Naive B cell (primary cell): ENCODE data around the gene SMIM20. TPM values are rescaled to one million over a fixed set of nuclear protein-coding genes. Genes with fewer than 3 reads are reported as not detected.
"Not testable (repeated sequence)": the region's sequence is repeated elsewhere in the genome, so short reads cannot be mapped to it uniquely, and the experiment has no call there.

Experiments
- ATAC-seq, 2 donors: fragments of 150-1000 bp; cut with Tn5 transposase; 2 replicates each; pipeline ENCODE4 v1.10.0; 2021; ENCODE audit warnings: low read depth in 2 of 2, mild to moderate bottlenecking in 2 of 2, moderate library complexity in 2 of 2
- DNase-seq: peaks from one replicate; pipeline ENCODE4 v3.0.0; 2022
- H3K27ac Mint-ChIP-seq, 6 donors: one replicate each; pipeline ENCODE4 v1.8.0; 2020 to 2022; ENCODE audit warnings: mild to moderate bottlenecking in 6 of 6, mixed read lengths in 6 of 6, moderate library complexity in 5 of 6, inconsistent platforms in 2 of 6
- H3K27me3 Mint-ChIP-seq, 3 donors: one replicate each; pipeline ENCODE4 v1.8.0; 2021 to 2022; ENCODE audit warnings: mixed read lengths in 3 of 3, mild to moderate bottlenecking in 1 of 3
- H3K36me3 Mint-ChIP-seq, 2 donors: one replicate each; pipeline ENCODE4 v1.8.0; 2020 to 2022; ENCODE audit warnings: mixed read lengths in 2 of 2, inconsistent platforms in 1 of 2, mild to moderate bottlenecking in 1 of 2
- H3K4me1 Mint-ChIP-seq, 3 donors: one replicate each; pipeline ENCODE4 v1.8.0; 2020 to 2022; ENCODE audit warnings: mixed read lengths in 3 of 3, inconsistent platforms in 1 of 3, mild to moderate bottlenecking in 1 of 3, moderate library complexity in 1 of 3
- H3K4me3 Mint-ChIP-seq, 8 donors: one replicate each; pipeline ENCODE4 v1.8.0; 2020 to 2022; ENCODE audit warnings: mild to moderate bottlenecking in 8 of 8, mixed read lengths in 8 of 8, moderate library complexity in 8 of 8, inconsistent platforms in 2 of 8
- H3K9me3 Mint-ChIP-seq, 7 donors: one replicate each; pipeline ENCODE4 v1.8.0; 2020 to 2022; ENCODE audit warnings: mixed read lengths in 7 of 7, mild to moderate bottlenecking in 5 of 7, inconsistent platforms in 2 of 7, moderate library complexity in 1 of 7
- polyA plus RNA-seq, 6 donors: library from polyadenylated mRNA; unstranded; fragments of 300-500 nt; fragmentation: Illumina TruSeq; gene quantifications; one replicate each; pipeline ENCODE4 v1.2.3, GENCODE V29; 2021; ENCODE audit warnings: low read depth in 6 of 6

Gene SMIM20
- polyA plus RNA-seq = 10 to 100 TPM; 57.8 to 83.2 (median 71.3) TPM

DNA sequence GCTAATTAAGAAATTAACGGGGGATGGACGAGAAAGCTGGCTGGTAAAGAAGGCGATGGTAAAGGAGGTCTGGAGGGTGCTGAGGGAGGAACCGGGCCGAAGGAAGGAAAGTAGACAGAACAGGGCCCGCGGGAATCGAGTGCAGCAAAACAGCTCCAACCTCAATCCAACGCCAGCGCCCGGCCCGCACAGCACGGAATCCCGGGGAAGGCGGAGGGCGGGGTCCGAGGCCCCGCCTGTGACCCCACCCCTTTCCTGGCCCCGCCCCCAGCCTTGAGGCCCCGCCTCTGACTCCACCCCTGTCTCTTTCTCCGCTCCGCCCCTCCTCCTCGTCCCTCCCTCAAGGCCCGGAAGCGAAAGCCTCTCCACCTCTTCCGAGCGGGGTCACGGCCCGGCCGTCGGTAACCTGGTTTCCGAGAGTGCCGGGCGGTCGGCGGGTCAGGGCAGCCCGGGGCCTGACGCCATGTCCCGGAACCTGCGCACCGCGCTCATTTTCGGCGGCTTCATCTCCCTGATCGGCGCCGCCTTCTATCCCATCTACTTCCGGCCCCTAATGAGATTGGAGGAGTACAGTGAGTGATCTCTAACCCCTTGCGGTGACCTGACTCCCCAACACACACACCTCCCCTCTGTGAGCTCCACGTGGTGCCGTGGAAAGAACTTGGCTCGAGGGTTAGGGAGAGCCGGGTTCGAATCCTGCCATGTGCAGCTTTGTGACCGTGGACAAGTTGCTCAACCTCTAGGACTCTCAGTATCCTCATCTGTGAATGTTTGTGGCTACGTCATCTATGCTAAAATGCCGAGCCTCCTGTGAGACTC lies at the start of gene SMIM20:
SMIM20 (plus strand) TSS at position 370 of the 819 bp plus-strand sequence; CDS start at position 464, 94 bp downstream.
- DNase-seq (peak; percentile 87), ATAC-seq (peak; percentile 84)
- Mint-ChIP-seq H3K36me3 (peaks cover 0 to 1% of the 10 kb centered on the region in 2 donors), H3K27me3 (no peaks in the 10 kb centered on the region), H3K4me3 (peak within 1 kb of the TSS; percentile 89 to 100 (median 99)), H3K27ac (peak within 1 kb of the TSS; percentile 96 to 99 (median 99)), H3K4me1 (peaks cover 35 to 48% (median 48%) of the 10 kb centered on the region in 3 donors), H3K9me3 (peaks cover 0 to 4% (median 0%) of the 10 kb centered on the region in 7 donors)

DNA sequence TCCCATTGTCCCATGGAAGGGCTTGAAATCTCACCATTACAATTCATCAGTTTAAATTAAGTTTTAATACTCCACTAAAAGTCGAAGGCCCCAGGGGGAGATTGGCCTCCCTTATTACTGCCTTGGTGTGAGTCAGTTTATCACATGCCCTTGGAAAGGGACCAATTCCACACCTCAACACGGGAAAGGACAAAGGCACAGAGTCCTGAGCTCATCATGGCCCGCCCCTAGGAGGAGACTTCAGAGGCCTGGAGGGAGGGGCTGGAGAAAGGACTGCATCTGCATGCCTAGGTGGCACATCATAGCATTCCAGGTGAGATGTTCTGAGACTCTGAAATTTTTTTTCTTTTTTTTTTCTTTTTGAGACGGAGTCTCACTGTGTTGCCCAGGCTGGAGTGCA lies 48.4 kb upstream of the SMIM20 start:
- H3K4me3 Mint-ChIP-seq = peak overlapping the region; percentile 45 to 93 (median 85)
- peaks cover 0 to 9% (median 4%) of the 10 kb centered on the region in 7 donors for H3K9me3 Mint-ChIP-seq
- no peak for ATAC-seq
- H3K27me3 Mint-ChIP-seq = no peaks in the 10 kb centered on the region
- DNase-seq = no peak
- H3K27ac Mint-ChIP-seq = peak overlapping the region in 5 of 6 donors; percentile 58 to 92 (median 86)
- peaks cover 57 to 79% (median 62%) of the 10 kb centered on the region in 3 donors for H3K4me1 Mint-ChIP-seq
- H3K36me3 Mint-ChIP-seq = peaks cover 8 to 15% of the 10 kb centered on the region in 2 donors

DNA sequence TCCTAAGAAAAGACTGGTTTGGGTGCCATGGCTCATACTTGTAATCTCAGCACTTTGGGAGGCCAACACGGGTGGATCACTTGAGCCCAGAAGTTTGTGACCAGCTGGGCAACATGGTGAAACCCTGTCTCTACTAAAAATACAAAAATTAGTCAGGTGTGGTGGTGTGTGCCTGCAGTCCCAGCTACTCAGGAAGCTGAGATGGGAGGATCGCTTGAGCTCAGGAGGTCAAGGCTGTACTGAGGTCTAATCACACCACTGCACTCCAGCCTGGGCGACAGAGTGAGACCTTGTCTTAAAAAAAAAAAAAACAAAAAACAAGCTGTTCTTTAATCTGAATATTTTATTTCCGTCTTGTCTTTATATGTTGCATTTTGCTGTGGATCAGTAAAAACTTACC lies 47.6 kb upstream of the SMIM20 start:
- not testable (repeated sequence) for DNase-seq, H3K36me3 Mint-ChIP-seq, H3K27me3 Mint-ChIP-seq
- peaks cover 59 to 80% (median 66%) of the 10 kb centered on the region in 3 donors for H3K4me1 Mint-ChIP-seq
- H3K27ac Mint-ChIP-seq = peak overlapping the region in 5 of 6 donors; percentile 22 to 92 (median 83)
- H3K4me3 Mint-ChIP-seq = peak overlapping the region; percentile 62 to 87 (median 84)
- ATAC-seq = peak in 1 of 2 donors; percentile 8
- peaks cover 0 to 11% (median 4%) of the 10 kb centered on the region in 7 donors for H3K9me3 Mint-ChIP-seq

DNA sequence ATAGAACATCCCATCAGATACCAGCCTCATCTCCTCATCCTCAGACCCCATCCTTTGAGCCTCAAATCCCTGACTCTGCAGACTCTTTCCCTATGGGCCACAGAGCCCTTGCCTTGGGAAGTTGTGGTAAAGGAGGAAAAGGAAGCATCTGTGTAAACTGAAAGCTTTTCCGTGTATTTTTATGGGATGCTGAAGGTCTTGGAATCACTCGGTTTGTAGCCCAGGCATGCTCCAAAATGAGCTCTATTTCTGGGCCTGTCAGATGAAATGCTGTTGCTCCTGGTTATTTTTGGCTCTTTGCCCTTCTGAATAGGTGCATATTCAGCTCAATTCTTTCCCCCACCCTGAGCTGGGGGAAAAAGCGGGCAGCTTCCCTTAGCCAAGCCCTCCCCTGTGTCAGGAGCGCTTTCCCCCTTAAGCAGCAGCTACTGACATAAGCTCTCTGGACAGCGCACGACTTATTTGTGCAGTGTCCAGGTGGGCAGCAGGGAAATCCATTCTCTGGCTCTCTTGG lies 46.2 kb upstream of the SMIM20 start:
- DNase-seq = no peak
- peaks cover 0 to 11% (median 4%) of the 10 kb centered on the region in 7 donors for H3K9me3 Mint-ChIP-seq
- H3K36me3 Mint-ChIP-seq = no peaks in the 10 kb centered on the region
- no peak for ATAC-seq
- H3K4me1 Mint-ChIP-seq = peaks cover 67 to 90% (median 70%) of the 10 kb centered on the region in 3 donors
- no peaks in the 10 kb centered on the region for H3K27me3 Mint-ChIP-seq
- H3K27ac Mint-ChIP-seq = peak overlapping the region; percentile 13 to 92 (median 64)
- peak overlapping the region; percentile 23 to 87 (median 78) for H3K4me3 Mint-ChIP-seq

DNA sequence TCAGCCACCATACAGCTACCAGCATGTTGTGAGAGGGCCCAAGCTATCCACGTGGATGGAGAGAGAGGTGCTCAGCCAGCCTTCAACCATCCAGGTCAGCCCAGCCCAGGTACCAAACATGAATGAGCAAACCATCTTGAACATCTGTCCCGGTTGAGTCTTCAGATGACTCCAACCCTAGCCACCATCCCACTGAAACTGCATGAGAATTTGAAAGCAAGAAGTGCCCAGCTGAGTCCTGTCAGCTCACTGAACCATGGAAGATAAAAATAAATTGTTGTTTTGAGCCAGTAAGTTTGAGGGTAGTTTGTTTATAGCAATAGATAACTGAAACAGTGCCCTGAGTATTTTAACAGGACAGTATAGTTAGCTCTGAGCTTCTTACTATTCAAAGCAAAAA lies 43.9 kb upstream of the SMIM20 start:
- DNase-seq = no peak
- ATAC-seq = no peak
- H3K27me3 Mint-ChIP-seq = no peaks in the 10 kb centered on the region
- H3K4me1 Mint-ChIP-seq = peaks cover 82 to 100% (median 86%) of the 10 kb centered on the region in 3 donors
- peak overlapping the region in 7 of 8 donors; percentile 16 to 83 (median 65) for H3K4me3 Mint-ChIP-seq
- H3K36me3 Mint-ChIP-seq = no peaks in the 10 kb centered on the region
- H3K27ac Mint-ChIP-seq = peak overlapping the region; percentile 8 to 98 (median 80)
- H3K9me3 Mint-ChIP-seq = peaks cover 0 to 11% (median 4%) of the 10 kb centered on the region in 7 donors

DNA sequence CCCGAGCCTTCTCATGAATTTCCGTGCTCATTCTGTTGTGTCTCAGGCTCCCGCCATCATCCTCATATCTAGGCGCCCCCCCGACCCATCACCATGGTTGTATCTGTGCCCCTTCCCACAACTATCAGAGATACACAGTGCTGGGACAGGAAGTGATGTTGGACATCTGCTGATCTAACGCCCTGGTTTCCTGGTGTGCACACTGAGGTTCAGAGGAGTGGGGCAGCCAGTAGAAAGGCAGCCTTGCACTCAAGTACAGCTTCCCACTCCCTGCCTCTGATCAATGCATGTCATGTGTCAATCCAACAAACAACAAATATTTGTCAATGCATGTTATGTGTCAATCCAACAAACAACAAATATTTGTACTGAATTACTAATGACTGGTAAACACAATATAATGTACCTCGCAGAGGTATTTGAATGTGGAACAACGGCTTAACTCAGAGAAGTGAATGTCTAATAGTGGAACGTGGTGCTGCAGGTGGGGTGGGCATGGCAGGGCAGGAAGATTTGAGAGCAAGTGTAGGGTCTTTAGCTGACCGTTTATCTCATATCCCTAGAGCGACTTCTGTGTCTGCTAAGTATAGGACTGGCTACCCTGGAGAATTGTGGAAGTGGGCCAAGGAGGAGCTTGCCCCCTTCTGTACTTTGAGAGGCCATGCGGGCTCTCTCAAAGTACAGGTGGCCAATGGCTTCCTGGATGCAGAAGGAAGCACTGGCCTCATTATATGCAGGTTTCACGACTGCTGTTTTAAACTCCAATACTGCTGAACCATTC lies 41.0 kb upstream of the SMIM20 start:
- Mint-ChIP-seq H3K4me3 (peak overlapping the region in 6 of 8 donors; percentile 21 to 86 (median 72)), H3K9me3 (peaks cover 0 to 11% (median 4%) of the 10 kb centered on the region in 7 donors), H3K27ac (peak overlapping the region; percentile 52 to 98 (median 94)), H3K27me3 (no peaks in the 10 kb centered on the region), H3K4me1 (peaks cover 70 to 97% (median 75%) of the 10 kb centered on the region in 3 donors), H3K36me3 (no peaks in the 10 kb centered on the region)
- ATAC-seq (no peak), DNase-seq (no peak)

DNA sequence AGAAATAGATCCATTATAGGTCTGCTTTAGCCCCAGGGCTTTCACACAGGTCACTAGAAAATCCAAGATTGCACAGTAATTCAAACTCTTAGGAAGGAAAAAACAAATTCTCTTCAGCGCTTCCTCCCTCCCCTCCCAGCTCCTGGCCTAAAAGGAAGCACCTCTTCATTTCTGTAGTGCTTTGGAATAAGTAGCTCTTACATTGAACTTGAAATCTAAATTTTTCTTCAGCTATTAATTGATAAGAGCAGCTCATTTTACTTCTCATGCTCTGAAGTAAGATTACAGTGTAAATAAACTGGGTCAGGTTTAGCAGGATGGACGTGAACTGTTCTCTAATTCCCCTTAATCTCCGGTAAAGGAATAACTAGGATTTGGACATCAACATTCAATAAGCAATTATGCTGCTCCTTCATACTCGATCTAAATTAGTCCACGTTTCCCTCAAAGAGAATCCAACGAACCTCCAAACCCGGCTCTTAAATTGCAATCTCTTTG lies 40.3 kb upstream of the SMIM20 start:
- DNase-seq (no peak), ATAC-seq (no peak)
- H3K36me3 Mint-ChIP-seq = no peaks in the 10 kb centered on the region
- H3K4me3 Mint-ChIP-seq = peak overlapping the region in 6 of 8 donors; percentile 21 to 86 (median 72)
- H3K27ac Mint-ChIP-seq = peak overlapping the region; percentile 52 to 98 (median 97)
- no peaks in the 10 kb centered on the region for H3K27me3 Mint-ChIP-seq
- H3K9me3 Mint-ChIP-seq = peaks cover 0 to 11% (median 4%) of the 10 kb centered on the region in 7 donors
- H3K4me1 Mint-ChIP-seq = peaks cover 69 to 97% (median 70%) of the 10 kb centered on the region in 3 donors

DNA sequence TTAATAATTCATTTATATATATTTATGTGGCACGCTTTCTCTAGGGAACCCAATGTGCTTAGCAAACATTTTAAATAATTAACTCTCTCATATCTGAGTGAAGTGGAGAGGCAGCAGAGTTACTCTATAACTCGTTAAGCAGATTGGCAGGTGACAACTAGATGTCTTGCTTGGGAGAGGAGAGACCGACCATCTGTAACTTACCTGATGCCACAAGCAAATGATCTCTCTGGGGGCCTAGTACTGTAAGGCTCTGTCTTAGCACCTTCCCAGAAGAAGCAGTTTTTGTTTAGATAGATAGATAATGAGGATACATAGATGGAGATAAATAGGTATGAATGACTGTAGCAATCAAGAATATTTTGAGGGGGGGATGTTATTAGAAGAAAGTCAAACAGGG lies 39.4 kb upstream of the SMIM20 start:
- Mint-ChIP-seq H3K27me3 (peaks cover 0 to 2% (median 0%) of the 10 kb centered on the region in 3 donors), H3K36me3 (peaks cover 0 to 3% of the 10 kb centered on the region in 2 donors), H3K9me3 (peaks cover 0 to 11% (median 3%) of the 10 kb centered on the region in 7 donors), H3K4me3 (peak overlapping the region in 7 of 8 donors; percentile 25 to 83 (median 66)), H3K27ac (peak overlapping the region; percentile 89 to 98 (median 98)), H3K4me1 (peaks cover 64 to 96% (median 74%) of the 10 kb centered on the region in 3 donors)
- DNase-seq (no peak), ATAC-seq (peak; percentile 27 to 34)

DNA sequence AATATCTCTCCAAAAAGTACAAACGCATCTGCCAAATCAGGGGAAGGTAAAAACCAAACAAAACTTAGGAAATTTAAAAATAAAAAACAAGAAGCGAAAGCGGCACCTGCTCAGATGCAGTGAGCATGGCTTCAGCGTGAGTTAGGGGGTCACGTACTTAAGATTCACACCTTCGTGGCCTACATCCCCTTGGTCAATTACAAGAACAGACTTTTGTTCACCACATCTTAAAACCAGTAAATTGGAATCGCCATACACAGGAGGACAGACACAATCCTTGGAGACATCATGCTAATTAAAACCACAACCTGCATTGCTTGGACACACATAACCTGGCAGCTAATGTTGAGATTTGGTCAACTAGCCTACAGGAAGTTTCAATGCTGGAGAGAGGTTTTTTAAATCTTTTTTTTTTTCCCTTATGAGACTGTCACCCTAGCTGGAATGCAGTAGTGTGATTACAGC lies 38.7 kb upstream of the SMIM20 start:
- peak; percentile 68 to 75 for ATAC-seq
- H3K4me3 Mint-ChIP-seq = peak overlapping the region in 7 of 8 donors; percentile 25 to 83 (median 71)

DNA sequence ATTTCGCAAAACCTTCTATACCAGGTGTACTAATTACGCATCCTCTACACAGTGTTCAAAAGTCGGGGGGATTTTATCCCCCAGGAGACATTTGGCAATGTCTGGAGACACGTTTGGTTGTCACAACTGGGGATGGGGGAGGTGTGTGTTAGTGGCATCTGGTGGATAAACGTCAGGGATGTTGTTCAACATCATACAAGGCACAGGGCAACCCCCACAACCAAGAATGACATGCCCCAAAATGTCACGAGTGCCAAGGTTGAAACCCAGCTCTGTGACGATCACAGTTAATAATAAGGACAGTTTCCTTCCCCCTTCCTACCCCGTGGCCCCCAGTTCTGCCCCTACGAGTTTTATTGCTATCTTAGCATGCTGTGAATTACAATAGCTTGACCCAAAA lies 35.3 kb upstream of the SMIM20 start:
- peak overlapping the region in 5 of 6 donors; percentile 36 to 98 (median 88) for H3K27ac Mint-ChIP-seq
- H3K36me3 Mint-ChIP-seq = peaks cover 0 to 8% of the 10 kb centered on the region in 2 donors
- peak; percentile 71 for DNase-seq
- H3K9me3 Mint-ChIP-seq = peaks cover 0 to 4% (median 0%) of the 10 kb centered on the region in 7 donors
- ATAC-seq = peak; percentile 59 to 66
- peaks cover 44 to 69% (median 44%) of the 10 kb centered on the region in 3 donors for H3K4me1 Mint-ChIP-seq
- H3K4me3 Mint-ChIP-seq = peak overlapping the region in 4 of 8 donors; percentile 48 to 54 (median 50)
- H3K27me3 Mint-ChIP-seq = peaks cover 0 to 5% (median 0%) of the 10 kb centered on the region in 3 donors

More for the DNA sequence above, 38.7 kb upstream of the SMIM20 start:
- Mint-ChIP-seq H3K27ac (peak overlapping the region; percentile 89 to 98 (median 98)), H3K4me1 (peaks cover 65 to 96% (median 74%) of the 10 kb centered on the region in 3 donors), H3K36me3 (peaks cover 0 to 8% of the 10 kb centered on the region in 2 donors), H3K27me3 (peaks cover 0 to 5% (median 0%) of the 10 kb centered on the region in 3 donors), H3K9me3 (peaks cover 0 to 5% (median 2%) of the 10 kb centered on the region in 7 donors)
- peak; percentile 78 for DNase-seq

DNA sequence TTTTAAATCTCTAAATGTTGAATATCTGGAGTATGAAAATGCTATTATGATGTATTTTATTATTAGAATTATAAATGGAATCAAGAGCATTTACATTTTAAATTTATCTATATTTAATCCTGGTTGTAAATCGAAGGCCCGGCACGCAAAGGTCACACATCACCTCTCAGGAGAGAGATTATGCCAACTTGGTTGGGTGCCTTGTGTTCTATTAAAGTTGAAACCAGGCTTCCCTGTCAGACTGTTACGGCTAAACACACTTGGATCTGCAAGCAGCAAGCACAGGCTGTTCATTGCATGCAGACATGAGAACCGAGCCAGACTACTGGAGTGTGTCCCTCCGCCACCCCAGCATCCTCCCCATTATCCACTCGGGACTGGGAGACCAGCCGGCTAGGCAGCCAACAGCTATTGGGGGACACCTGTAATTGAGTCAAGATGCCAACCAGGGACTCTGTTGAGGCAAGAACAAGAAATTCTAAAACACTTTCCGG lies 34.9 kb upstream of the SMIM20 start:
- DNase-seq (no peak), ATAC-seq (no peak)
- Mint-ChIP-seq H3K4me1 (peaks cover 44 to 69% (median 44%) of the 10 kb centered on the region in 3 donors), H3K27me3 (peaks cover 0 to 5% (median 0%) of the 10 kb centered on the region in 3 donors), H3K4me3 (peak overlapping the region in 4 of 8 donors; percentile 48 to 54 (median 50)), H3K36me3 (peaks cover 0 to 8% of the 10 kb centered on the region in 2 donors), H3K9me3 (peaks cover 0 to 4% (median 0%) of the 10 kb centered on the region in 7 donors), H3K27ac (peak overlapping the region in 5 of 6 donors; percentile 49 to 98 (median 93))

DNA sequence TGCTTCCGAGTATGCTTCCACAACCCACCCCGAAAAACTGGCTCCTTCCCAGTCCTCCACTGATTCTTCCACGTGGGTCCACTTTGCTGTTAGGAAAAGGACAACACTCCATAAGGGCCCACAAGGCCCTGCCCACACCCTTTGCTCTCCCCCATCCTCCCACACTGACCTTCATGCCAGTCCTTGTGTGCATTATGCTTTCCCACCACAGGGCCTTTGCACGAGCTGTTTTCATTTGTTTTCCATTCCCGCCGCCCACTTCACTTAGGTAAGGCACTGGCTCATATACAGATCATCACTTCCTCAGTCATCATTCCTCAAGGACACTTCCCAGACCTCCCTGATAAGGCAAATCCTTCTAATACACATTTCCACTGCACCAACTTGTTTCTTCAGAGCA lies 34.4 kb upstream of the SMIM20 start:
- H3K27me3 Mint-ChIP-seq = peaks cover 0 to 5% (median 0%) of the 10 kb centered on the region in 3 donors
- ATAC-seq = no peak

More for the DNA sequence above, 34.4 kb upstream of the SMIM20 start:
- H3K9me3 Mint-ChIP-seq = peaks cover 0 to 4% (median 0%) of the 10 kb centered on the region in 7 donors
- H3K4me1 Mint-ChIP-seq = peaks cover 44 to 69% (median 44%) of the 10 kb centered on the region in 3 donors
- no peak for DNase-seq
- H3K27ac Mint-ChIP-seq = peak overlapping the region; percentile 73 to 98 (median 92)
- peaks cover 0 to 8% of the 10 kb centered on the region in 2 donors for H3K36me3 Mint-ChIP-seq
- H3K4me3 Mint-ChIP-seq = peak overlapping the region in 5 of 8 donors; percentile 21 to 82 (median 30)
